Hepatocyte (in vitro differentiated cells): ENCODE results near the gene MDM2. TPM values are rescaled to one million over a fixed set of nuclear protein-coding genes. Genes with fewer than 3 reads are reported as not detected.

Source experiments
- DNase-seq: peaks from one replicate; pipeline ENCODE4 v3.0.0-alpha.2; 2016; ENCODE audit warnings: low spot score
- H2AFZ ChIP-seq: fragments of 200-600 bp; sonication (generic); 2 replicates; pipeline ENCODE4 v1.6.0; 2016; ENCODE audit warnings: antibody characterized with exemption, mild to moderate bottlenecking
- H3K27ac ChIP-seq: fragments of 200-600 bp; sonication (generic); 2 replicates; pipeline ENCODE4 v1.5.1; 2016; ENCODE audit warnings: mild to moderate bottlenecking
- H3K27me3 ChIP-seq: fragments of 200-600 bp; sonication (generic); 2 replicates; pipeline ENCODE4 v1.6.1; 2016
- H3K36me3 ChIP-seq: fragments of 200-600 bp; sonication (generic); replicated peaks from 2 replicates; pipeline ENCODE4 v1.5.1; 2016; ENCODE audit warnings: low read depth; ENCODE audit not compliant: insufficient read depth
- H3K4me1 ChIP-seq: fragments of 200-600 bp; sonication (generic); 2 replicates; pipeline ENCODE4 v1.5.1; 2016; ENCODE audit warnings: mild to moderate bottlenecking, moderate library complexity; ENCODE audit not compliant: insufficient read depth
- H3K4me2 ChIP-seq: fragments of 200-600 bp; sonication (generic); 2 replicates; pipeline ENCODE4 v1.6.0; 2016
- H3K4me3 ChIP-seq: fragments of 200-600 bp; sonication (generic); 2 replicates; pipeline ENCODE4 v1.5.1; 2016; ENCODE audit warnings: mild to moderate bottlenecking
- H3K79me2 ChIP-seq: fragments of 200-600 bp; sonication (generic); 2 replicates; pipeline ENCODE4 v1.6.0; 2017; ENCODE audit warnings: mild to moderate bottlenecking
- H3K9me2 ChIP-seq: fragments of 200-600 bp; sonication (generic); replicated peaks from 2 replicates; pipeline ENCODE4 v1.6.0; 2017; ENCODE audit warnings: mild to moderate bottlenecking; ENCODE audit not compliant: insufficient read depth
- H3K9me3 ChIP-seq: fragments of 200-600 bp; sonication (generic); 2 replicates; pipeline ENCODE4 v1.5.1; 2016; ENCODE audit warnings: low read depth, mild to moderate bottlenecking
- H4K20me1 ChIP-seq: fragments of 200-600 bp; sonication (generic); 2 replicates; pipeline ENCODE4 v1.6.0; 2016; ENCODE audit warnings: mild to moderate bottlenecking; ENCODE audit not compliant: insufficient read depth, poor library complexity, severe bottlenecking
- EZH2 ChIP-seq: fragments of 200-600 bp; sonication (generic); IDR thresholded peaks from 2 replicates; pipeline ENCODE4 v1.6.1; 2016; ENCODE audit warnings: antibody characterized with exemption, mild to moderate bottlenecking, borderline replicate concordance
- EZH2phosphoT487 ChIP-seq: fragments of 200-600 bp; sonication (generic); IDR thresholded peaks from one replicate; pipeline ENCODE4 v1.6.1; 2018; ENCODE audit warnings: antibody characterized with exemption, mild to moderate bottlenecking, low read depth, moderate library complexity; ENCODE audit not compliant: unreplicated experiment, severe bottlenecking
- WGBS: methylation state at CpG from one replicate; pipeline ENCODE4 v1.1.6; 2016; ENCODE audit warnings: low lambda C conversion rate; ENCODE audit errors: missing lambda C conversion rate; 5-methylcytosine and 5-hydroxymethylcytosine counted together
- polyA plus RNA-seq: library from polyadenylated mRNA; unstranded; fragments of >200 nt; fragmentation: Nextera tagmentation; extraction: Ambion mirVana; gene quantifications from 2 replicates; pipeline ENCODE4 v1.2.1, GENCODE V29; 2016
- total RNA-seq: library from RNA; depleted of rRNA; stranded (reverse); fragments of >200 nt; gene quantifications from 2 replicates; pipeline ENCODE4 v1.2.3, GENCODE V29; 2014
- TF ChIP-seq, protein P1 (sequence below): fragments of 200-600 bp; sonication (generic); IDR thresholded peaks from 2 replicates; pipeline ENCODE4 v1.5.1; 2016; ENCODE audit warnings: antibody characterized with exemption, mild to moderate bottlenecking; ENCODE audit not compliant: poor library complexity

MDM2 gene
- total and polyA plus RNA-seq, 2 experiments from 2014 or later, result 42.0 to 77.4 TPM

DNA sequence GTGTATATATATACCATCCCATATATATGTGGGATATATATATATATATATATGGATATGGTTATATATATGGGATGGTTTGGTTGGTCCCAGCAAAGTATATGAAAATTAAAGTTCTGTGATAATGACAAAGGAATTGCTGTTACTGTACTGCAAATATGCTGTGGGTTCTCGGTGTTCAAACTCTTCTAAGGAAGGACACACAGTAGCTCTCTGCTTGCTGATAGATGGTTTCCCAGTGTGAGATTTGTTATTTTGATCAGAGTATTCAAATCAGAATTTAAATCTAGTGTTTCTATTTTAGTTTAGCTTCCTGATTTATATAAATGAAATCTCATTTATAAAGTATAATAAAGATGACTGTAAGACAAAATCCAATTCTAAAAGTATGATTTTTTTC lies 42.3 kb upstream of the MDM2 start:
- 100% methylated on average over 1 of the region's 1 CpG for WGBS
- Histone ChIP-seq H3K27ac (no peak overlapping the region), H3K4me3 (no peak overlapping the region), H3K27me3 (no peaks in the 10 kb centered on the region), H3K36me3 (no peaks in the 10 kb centered on the region), H3K9me2 (no peaks in the 10 kb centered on the region), H3K4me2 (no peak overlapping the region), H3K9me3 (no peaks in the 10 kb centered on the region), H3K4me1 (no peaks in the 10 kb centered on the region), H4K20me1 (no peaks in the 10 kb centered on the region), H2AFZ (no peak overlapping the region), H3K79me2 (no peaks in the 10 kb centered on the region)
- DNase-seq, result no peak
- no peak for TF ChIP-seq EZH2phosphoT487
- TF ChIP-seq, protein P1, sequence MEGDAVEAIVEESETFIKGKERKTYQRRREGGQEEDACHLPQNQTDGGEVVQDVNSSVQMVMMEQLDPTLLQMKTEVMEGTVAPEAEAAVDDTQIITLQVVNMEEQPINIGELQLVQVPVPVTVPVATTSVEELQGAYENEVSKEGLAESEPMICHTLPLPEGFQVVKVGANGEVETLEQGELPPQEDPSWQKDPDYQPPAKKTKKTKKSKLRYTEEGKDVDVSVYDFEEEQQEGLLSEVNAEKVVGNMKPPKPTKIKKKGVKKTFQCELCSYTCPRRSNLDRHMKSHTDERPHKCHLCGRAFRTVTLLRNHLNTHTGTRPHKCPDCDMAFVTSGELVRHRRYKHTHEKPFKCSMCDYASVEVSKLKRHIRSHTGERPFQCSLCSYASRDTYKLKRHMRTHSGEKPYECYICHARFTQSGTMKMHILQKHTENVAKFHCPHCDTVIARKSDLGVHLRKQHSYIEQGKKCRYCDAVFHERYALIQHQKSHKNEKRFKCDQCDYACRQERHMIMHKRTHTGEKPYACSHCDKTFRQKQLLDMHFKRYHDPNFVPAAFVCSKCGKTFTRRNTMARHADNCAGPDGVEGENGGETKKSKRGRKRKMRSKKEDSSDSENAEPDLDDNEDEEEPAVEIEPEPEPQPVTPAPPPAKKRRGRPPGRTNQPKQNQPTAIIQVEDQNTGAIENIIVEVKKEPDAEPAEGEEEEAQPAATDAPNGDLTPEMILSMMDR, result no peak
- no peak for TF ChIP-seq EZH2

DNA sequence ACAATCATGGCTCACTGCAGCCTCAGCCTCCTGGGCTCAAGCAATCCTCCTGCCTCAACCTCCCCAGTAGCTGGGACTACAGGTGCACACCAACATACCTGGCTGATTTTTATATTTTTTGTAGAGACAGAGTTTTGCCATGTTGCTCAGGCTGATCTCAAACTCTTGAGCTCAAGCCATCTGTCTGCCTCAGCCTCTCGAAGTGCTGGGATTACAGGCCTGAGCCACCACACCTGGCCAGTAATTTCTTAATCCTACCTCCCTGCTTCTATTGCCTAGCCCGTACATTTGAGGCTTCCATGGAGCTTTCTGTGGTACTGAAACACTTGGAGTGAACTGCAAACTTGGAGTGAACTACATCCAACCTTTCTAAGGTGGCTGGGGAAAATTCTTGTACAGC lies 41.3 kb upstream of the MDM2 start:
- DNase-seq, result no peak
- Histone ChIP-seq H2AFZ (no peak overlapping the region), H3K4me2 (no peak overlapping the region), H3K4me3 (no peak overlapping the region), H3K79me2 (no peaks in the 10 kb centered on the region), H3K27me3 (no peaks in the 10 kb centered on the region), H3K4me1 (no peaks in the 10 kb centered on the region), H3K36me3 (no peaks in the 10 kb centered on the region), H3K27ac (no peak overlapping the region), H4K20me1 (no peaks in the 10 kb centered on the region), H3K9me2 (no peaks in the 10 kb centered on the region), H3K9me3 (no peaks in the 10 kb centered on the region)
- 90% methylated on average over 2 of the region's 2 CpGs for WGBS
- no peak for TF ChIP-seq EZH2
- TF ChIP-seq EZH2phosphoT487, result no peak
- TF ChIP-seq, protein P1, result no peak

DNA sequence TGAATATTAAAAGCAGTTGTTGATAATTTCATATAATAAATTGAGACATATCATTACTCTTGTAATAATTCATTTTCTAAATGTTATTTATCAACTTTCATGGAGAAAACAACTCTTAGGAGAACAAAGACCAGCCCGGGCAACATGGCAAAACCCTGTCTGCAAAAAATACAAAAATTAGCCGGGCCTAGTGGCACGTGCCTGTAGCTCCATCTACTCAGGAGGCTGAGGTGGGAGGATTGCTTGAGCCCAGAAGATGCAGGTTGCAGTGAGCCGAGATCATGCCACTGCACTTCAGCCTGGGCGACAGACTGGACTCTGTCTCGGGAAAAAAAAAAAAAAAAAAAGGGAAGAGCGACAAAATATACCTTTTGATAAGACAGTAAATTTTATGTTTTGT lies 40.8 kb upstream of the MDM2 start:
- H4K20me1 ChIP-seq, result no peaks in the 10 kb centered on the region
- H3K9me3 ChIP-seq, result no peaks in the 10 kb centered on the region
- no peak overlapping the region for H3K27ac ChIP-seq
- H3K79me2 ChIP-seq, result no peaks in the 10 kb centered on the region
- 96% methylated on average over 7 of the region's 7 CpGs for WGBS
- no peak overlapping the region for H3K4me3 ChIP-seq
- H3K4me1 ChIP-seq, result no peaks in the 10 kb centered on the region
- DNase-seq, result no peak
- no peak overlapping the region for H2AFZ ChIP-seq
- no peaks in the 10 kb centered on the region for H3K36me3 ChIP-seq
- no peaks in the 10 kb centered on the region for H3K27me3 ChIP-seq
- no peak for TF ChIP-seq EZH2phosphoT487
- TF ChIP-seq, protein P1, result no peak
- H3K9me2 ChIP-seq, result no peaks in the 10 kb centered on the region
- no peak overlapping the region for H3K4me2 ChIP-seq

DNA sequence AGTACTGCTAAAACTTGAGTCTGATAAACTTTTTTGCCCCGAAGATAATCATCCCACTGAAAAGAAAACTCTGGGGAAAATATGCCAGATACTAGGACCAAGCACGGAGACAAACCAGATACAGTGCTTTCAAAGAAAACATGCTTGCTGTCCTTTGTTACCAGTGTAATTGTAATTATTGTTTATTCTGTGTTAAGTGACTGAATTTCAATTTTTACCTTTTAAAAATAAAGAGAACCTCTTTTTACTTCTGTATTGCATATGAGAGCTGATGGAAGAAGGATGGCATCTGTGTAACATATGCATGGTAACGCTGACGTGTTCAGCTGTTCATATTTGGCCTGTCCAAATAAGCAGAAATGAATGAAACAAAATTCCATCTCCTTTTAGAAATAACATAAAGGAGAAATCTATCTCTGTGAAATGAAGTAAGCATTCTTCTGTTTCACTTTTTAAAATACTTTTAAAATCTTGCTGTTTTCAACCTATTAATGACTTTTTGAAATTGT lies 39.5 kb upstream of the MDM2 start:
- no peaks in the 10 kb centered on the region for H3K9me2 ChIP-seq
- H2AFZ ChIP-seq, result no peak overlapping the region
- TF ChIP-seq, protein P1, result no peak
- TF ChIP-seq EZH2phosphoT487 (no peak), EZH2 (no peak)
- H3K4me1 ChIP-seq, result no peaks in the 10 kb centered on the region
- no peaks in the 10 kb centered on the region for H3K9me3 ChIP-seq
- WGBS, result 96% methylated on average over 4 of the region's 4 CpGs
- H3K4me3 ChIP-seq, result no peak overlapping the region
- no peak for DNase-seq
- H3K4me2 ChIP-seq, result no peak overlapping the region
- H3K27ac ChIP-seq, result no peak overlapping the region
- no peaks in the 10 kb centered on the region for H3K79me2 ChIP-seq
- no peaks in the 10 kb centered on the region for H3K27me3 ChIP-seq
- H4K20me1 ChIP-seq, result no peaks in the 10 kb centered on the region
- no peaks in the 10 kb centered on the region for H3K36me3 ChIP-seq
